ENCODE data around the gene IRGC.

IRGC gene

DNA sequence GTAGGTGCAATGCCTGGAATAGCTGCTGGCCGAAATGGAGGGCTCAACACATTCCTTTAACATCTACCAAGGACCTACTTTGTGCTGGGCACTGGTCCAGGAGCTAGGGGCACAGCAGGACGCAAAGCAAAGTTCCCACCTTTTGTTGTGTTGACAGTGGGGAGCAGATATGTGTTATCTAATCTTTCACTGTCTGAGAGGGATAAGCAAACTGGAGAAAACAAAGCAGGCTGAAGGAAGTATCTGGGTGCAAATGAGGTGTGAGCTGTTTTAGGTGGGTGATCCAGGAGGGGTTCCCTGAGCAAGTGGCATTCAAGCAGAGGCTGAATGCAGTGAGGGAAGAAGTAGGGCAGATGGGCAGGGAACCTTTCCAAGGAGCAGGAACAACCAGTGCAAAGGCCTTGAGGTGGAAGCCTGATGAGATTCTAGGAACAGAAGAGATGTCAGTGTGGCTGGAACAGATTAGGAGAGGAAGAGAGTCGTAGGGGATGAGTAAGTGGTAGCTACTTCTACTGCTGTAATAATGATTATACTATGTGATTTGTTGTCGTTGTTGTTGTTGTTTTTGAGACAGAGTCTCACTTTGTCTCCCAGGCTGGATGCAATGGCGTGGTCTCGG lies 43.7 kb upstream of the IRGC start:
- H3K27ac ChIP-seq (ENCODE audit: poor library complexity, severe bottlenecking): no peak overlapping the region

DNA sequence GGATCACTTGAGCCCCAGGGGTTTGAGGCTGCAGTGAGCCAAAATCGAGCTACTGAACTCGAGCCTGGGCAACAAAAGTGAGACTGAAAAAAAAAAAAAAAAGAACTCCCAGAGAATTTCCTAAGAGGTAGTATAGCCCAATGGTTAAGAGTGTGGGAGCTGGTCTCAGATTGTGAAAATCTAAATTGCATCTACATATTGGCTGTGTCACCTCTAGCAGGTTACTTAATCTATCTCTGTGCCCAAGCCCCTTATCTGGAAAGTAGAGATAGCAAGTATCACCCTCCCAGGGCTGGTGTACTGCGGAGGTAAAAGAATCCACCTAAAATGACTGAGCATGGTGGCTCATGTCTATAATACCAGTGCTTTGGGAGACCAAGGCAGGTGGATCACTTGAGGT lies 42.2 kb upstream of the IRGC start:
- DNase-seq (ENCODE audit: low spot score) (no peak), ATAC-seq (ENCODE audit: low read depth) (no peak)
- H3K27ac ChIP-seq (ENCODE audit: poor library complexity, severe bottlenecking): no peak overlapping the region
- H3K9me3 ChIP-seq (ENCODE audit: severe bottlenecking): no peaks in the 10 kb centered on the region
- TF ChIP-seq, protein P1, sequence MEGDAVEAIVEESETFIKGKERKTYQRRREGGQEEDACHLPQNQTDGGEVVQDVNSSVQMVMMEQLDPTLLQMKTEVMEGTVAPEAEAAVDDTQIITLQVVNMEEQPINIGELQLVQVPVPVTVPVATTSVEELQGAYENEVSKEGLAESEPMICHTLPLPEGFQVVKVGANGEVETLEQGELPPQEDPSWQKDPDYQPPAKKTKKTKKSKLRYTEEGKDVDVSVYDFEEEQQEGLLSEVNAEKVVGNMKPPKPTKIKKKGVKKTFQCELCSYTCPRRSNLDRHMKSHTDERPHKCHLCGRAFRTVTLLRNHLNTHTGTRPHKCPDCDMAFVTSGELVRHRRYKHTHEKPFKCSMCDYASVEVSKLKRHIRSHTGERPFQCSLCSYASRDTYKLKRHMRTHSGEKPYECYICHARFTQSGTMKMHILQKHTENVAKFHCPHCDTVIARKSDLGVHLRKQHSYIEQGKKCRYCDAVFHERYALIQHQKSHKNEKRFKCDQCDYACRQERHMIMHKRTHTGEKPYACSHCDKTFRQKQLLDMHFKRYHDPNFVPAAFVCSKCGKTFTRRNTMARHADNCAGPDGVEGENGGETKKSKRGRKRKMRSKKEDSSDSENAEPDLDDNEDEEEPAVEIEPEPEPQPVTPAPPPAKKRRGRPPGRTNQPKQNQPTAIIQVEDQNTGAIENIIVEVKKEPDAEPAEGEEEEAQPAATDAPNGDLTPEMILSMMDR (IDR thresholded peaks at IDR 0.05; ENCODE audit: poor library complexity, severe bottlenecking): no peak
- no peaks in the 10 kb centered on the region for H3K36me3 ChIP-seq (ENCODE audit: low read depth)
- peaks cover 13% of the 10 kb centered on the region for H3K4me1 ChIP-seq (ENCODE audit: insufficient read depth, poor library complexity, severe bottlenecking)
- no peak overlapping the region for H3K4me3 ChIP-seq (ENCODE audit: severe bottlenecking)
- no peaks in the 10 kb centered on the region for H3K27me3 ChIP-seq (ENCODE audit: insufficient read depth, poor library complexity, severe bottlenecking)

More for the DNA sequence above, 43.7 kb upstream of the IRGC start:
- Histone ChIP-seq H3K4me1 (ENCODE audit: insufficient read depth, poor library complexity, severe bottlenecking) (peaks cover 13% of the 10 kb centered on the region), H3K9me3 (ENCODE audit: severe bottlenecking) (no peaks in the 10 kb centered on the region), H3K36me3 (ENCODE audit: low read depth) (peaks cover 5% of the 10 kb centered on the region), H3K27me3 (ENCODE audit: insufficient read depth, poor library complexity, severe bottlenecking) (no peaks in the 10 kb centered on the region), H3K4me3 (ENCODE audit: severe bottlenecking) (no peak overlapping the region)
- ATAC-seq (ENCODE audit: low read depth) (no peak), DNase-seq (ENCODE audit: low spot score) (no peak)
- TF ChIP-seq, protein P1 (IDR thresholded peaks at IDR 0.05; ENCODE audit: poor library complexity, severe bottlenecking): no peak

DNA sequence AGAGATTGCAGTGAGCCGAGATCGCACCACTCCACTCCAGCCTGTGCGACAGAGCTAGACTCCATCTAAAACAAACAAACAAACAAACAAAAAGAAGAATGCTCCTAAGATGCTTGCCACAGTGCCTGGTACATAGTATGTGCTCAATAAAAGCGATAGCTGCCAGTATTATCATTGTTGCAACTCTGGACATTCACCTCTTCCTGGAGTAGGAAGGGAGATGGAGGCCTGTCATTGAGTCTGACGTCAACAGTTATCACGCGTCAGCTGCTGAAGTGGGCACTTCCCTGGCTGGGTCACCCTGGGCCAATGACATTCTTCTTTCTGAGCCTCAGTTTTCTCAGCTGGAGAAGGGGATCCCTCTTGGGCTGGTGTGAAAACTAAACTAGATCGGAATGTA lies 41.7 kb upstream of the IRGC start:
- H3K27ac ChIP-seq (ENCODE audit: poor library complexity, severe bottlenecking): peak overlapping the region; percentile 72
- no peaks in the 10 kb centered on the region for H3K36me3 ChIP-seq (ENCODE audit: low read depth)
- DNase-seq (ENCODE audit: low spot score) (no peak), ATAC-seq (ENCODE audit: low read depth) (no peak)
- no peak overlapping the region for H3K4me3 ChIP-seq (ENCODE audit: severe bottlenecking)
- no peaks in the 10 kb centered on the region for H3K9me3 ChIP-seq (ENCODE audit: severe bottlenecking)
- H3K27me3 ChIP-seq (ENCODE audit: insufficient read depth, poor library complexity, severe bottlenecking): no peaks in the 10 kb centered on the region
- H3K4me1 ChIP-seq (ENCODE audit: insufficient read depth, poor library complexity, severe bottlenecking): peaks cover 13% of the 10 kb centered on the region
- TF ChIP-seq, protein P1 (IDR thresholded peaks at IDR 0.05; ENCODE audit: poor library complexity, severe bottlenecking): no peak

DNA sequence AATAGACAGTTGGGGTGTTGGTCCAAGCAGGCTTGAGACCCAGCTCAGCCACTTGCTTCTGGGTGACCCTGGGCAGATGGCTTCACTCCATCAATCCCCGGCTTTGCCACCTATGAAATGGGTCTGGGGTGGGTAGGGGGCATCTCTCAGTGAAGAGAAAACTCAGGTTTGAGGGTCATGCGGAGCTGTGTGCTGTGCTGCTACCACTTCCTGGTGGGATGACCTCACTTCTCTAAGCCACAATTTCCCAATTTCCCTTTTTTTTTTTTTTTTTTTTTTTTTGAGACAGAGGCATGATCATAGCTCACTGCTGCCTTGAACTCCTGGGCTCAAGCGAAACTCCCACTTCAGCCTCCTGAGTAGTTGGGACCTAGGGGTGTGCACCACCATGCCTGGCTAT lies 41.3 kb upstream of the IRGC start:
- H3K9me3 ChIP-seq (ENCODE audit: severe bottlenecking): no peaks in the 10 kb centered on the region
- H3K36me3 ChIP-seq (ENCODE audit: low read depth): no peaks in the 10 kb centered on the region
- TF ChIP-seq, protein P1 (IDR thresholded peaks at IDR 0.05; ENCODE audit: poor library complexity, severe bottlenecking): no peak
- H3K4me1 ChIP-seq (ENCODE audit: insufficient read depth, poor library complexity, severe bottlenecking): peaks cover 13% of the 10 kb centered on the region
- DNase-seq (ENCODE audit: low spot score) (no peak), ATAC-seq (ENCODE audit: low read depth) (no peak)
- H3K27me3 ChIP-seq (ENCODE audit: insufficient read depth, poor library complexity, severe bottlenecking): no peaks in the 10 kb centered on the region
- H3K27ac ChIP-seq (ENCODE audit: poor library complexity, severe bottlenecking): peak overlapping the region; percentile 72
- H3K4me3 ChIP-seq (ENCODE audit: severe bottlenecking): no peak overlapping the region

DNA sequence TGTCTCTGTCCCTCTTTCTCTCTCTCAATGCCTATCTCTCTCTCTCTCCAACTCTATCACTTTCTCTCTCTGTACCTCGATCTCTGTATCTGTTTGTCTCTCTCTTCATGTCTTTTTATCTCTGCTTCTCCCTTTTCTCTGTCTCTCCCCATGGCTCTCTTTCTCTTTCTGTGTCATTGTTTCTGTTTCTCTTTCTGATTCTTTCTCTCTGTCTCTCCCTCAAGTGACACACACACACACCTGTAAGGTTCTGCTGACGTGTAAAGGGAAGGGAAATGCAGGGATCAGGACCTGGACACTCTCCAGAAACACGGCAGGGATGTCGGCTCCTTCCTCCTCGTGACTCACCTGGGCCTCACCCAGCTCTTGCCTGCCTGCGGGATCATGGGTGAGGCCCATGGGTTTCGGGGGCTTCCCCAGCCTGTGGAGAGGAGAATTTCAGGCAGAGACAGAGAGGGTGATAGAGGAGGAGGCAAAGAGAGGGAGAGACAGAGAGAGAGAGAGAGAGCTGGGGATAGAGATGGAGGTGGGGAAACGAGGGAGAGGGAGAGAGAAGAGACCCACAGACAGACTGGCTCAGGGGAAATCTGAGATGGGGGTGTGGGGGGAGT lies 40.5 kb upstream of the IRGC start:
- Histone ChIP-seq H3K4me3 (ENCODE audit: severe bottlenecking) (no peak overlapping the region), H3K27me3 (ENCODE audit: insufficient read depth, poor library complexity, severe bottlenecking) (no peaks in the 10 kb centered on the region), H3K9me3 (ENCODE audit: severe bottlenecking) (no peaks in the 10 kb centered on the region), H3K36me3 (ENCODE audit: low read depth) (no peaks in the 10 kb centered on the region), H3K27ac (ENCODE audit: poor library complexity, severe bottlenecking) (peak overlapping the region; percentile 72), H3K4me1 (ENCODE audit: insufficient read depth, poor library complexity, severe bottlenecking) (peaks cover 13% of the 10 kb centered on the region)
- ATAC-seq (ENCODE audit: low read depth): peak; percentile 94
- peak; percentile 96 for DNase-seq (ENCODE audit: low spot score)
- TF ChIP-seq, protein P1 (IDR thresholded peaks at IDR 0.05; ENCODE audit: poor library complexity, severe bottlenecking): no peak
